DLD1 (cell line): ENCODE measurements around the gene DOCK8.

Experiments
- in situ Hi-C: cut with HindIII; loops from 2 replicates; pipeline ENCODE4 v1.10.0; 2017; ENCODE audit warnings: low sequenced_read_pairs

The DOCK8 gene

GRCh38 chr9:450561-450960, 235.9 kb downstream of the DOCK8 start:
- in situ Hi-C loops, result no loop called here

DNA sequence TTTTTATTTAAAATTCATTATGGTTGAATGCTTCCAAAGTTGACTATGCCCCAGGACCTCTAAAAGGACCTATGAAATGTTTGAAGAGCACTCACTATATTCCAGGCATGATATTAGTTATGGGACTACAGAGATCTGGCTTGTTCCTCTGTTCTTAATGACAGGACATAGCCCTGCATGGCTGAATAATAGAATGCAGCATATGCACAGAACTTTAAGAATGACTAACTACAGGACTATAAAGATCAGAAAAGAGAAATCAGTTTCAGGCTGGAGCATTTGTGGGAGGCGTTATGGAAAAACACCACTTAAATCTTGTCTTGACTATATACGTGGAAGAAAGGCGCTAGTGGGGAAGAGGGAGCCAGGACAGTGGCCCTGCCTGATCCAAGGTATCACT, 239.2 kb downstream of the DOCK8 start:
- in situ Hi-C loops, result no loop called here

- in situ Hi-C loops, result no loop called here
These were observed 241.7 kb downstream of the DOCK8 start for GRCh38 chr9:456365-456764.

- in situ Hi-C loops, result no loop called here
These were observed 243.9 kb downstream of the DOCK8 start for GRCh38 chr9:458590-458989.

GRCh38 chr9:459491-460444, 245.1 kb downstream of the DOCK8 start:
- in situ Hi-C loops, result no loop called here

DNA sequence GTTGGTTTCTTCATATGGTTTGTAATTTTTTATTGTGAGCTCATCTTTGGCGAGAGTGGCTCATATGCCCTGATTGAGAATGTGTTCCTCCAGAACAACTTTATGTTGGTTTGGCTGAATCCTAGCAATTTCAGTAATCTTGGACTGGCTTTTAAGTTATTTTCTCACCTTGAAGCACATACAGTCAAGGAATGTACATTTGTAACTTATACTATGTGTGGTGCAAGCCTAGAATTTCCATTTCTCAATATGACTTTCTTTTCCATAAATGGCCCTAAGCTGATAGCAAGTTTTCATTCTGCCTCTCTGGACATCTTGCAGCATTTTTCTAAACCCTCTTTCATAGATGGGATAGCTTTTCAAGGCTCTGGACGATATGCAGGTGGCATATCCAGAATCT, 247.5 kb downstream of the DOCK8 start:
- in situ Hi-C loops, result no loop called here

- in situ Hi-C loops, result no loop called here
These were observed 247.9 kb downstream of the DOCK8 start for GRCh38 chr9:462606-463005.

GRCh38 chr9:463455-464171, 248.9 kb downstream of the DOCK8 start:
- in situ Hi-C loops, result no loop called here

- in situ Hi-C loops, result no loop called here
These were observed 252.1 kb downstream of the DOCK8 start for GRCh38 chr9:466747-467146.

GRCh38 chr9:468766-469426, 254.2 kb downstream of the DOCK8 start:
- in situ Hi-C loops, result no loop called here

GRCh38 chr9:469672-470551, 255.2 kb downstream of the DOCK8 start:
- in situ Hi-C loops, result no loop called here

DNA sequence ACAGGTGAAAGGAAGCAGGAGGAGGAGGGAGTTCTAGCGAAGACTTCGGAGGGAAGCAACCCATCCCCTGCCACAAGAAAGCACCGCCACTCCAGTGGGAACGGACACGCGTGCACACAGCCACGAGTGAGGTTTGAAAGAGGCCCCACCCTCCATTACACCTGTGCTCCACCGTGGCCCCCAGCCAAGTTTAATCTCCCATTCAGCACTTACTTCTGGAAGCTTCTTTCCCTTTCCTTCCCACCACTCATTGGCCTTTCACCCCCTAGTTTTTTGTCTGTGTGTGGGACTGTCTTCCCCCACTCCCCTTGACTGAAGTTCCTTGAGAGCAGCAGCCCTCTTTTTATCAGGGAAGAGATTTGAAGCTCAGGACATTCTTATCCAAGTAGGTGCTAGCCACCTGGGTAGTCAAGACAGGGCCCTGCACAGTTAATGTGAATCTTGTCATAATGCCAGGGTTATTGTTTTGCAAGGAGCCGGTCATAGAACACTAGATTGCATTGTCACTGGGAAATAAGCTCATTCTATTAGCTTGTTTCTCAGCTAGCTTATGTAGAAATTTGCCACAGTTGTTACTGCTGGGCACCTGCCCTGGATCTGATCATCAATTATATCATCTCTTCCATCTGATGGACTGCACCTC, 256.0 kb downstream of the DOCK8 start:
- in situ Hi-C loops, result no loop called here

DNA sequence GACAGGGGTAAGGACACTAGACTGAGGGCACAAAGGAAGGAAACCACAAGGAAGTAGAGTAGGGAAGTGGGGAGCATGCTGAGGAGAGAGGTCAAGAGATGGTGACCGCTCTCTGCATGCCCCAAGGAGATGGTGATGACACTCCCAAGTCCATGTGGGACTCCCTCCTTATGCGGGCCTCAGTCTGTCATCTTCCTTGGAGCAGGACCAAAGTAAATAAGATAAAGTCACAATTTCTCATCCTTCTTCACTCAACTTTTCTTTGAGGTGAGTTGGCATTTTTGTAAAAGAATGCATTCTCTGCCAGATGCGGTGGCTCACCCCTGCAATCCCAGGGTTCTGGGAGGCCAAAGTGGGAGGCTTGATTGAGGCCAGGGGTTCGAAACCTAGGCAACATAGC, 256.7 kb downstream of the DOCK8 start:
- in situ Hi-C loops, result no loop called here

- in situ Hi-C loops, result no loop called here
These were observed 257.9 kb downstream of the DOCK8 start for GRCh38 chr9:472479-473075.

DNA sequence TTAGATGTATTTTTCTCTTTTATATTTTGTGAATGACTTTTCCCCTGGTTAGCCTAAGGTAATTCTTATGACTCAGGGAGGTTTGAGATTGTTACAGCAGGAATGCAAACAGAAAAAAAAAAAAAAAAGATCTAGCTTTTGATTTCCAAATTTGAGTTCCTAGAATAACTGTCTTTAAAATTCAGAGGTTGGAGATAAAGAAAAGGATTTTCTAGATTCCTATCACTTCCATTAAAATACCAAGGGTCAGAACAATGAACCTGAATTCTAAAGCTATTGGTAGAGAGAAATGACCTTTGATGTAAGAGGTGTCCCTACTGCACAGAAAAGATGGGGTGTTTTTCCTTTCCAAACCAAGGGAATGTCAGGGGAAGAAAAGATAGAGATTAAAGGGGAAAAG, 262.5 kb downstream of the DOCK8 start:
- in situ Hi-C loops, result no loop called here

- in situ Hi-C loops, result no loop called here
These were observed 264.8 kb downstream of the DOCK8 start for GRCh38 chr9:479304-479970.

DNA sequence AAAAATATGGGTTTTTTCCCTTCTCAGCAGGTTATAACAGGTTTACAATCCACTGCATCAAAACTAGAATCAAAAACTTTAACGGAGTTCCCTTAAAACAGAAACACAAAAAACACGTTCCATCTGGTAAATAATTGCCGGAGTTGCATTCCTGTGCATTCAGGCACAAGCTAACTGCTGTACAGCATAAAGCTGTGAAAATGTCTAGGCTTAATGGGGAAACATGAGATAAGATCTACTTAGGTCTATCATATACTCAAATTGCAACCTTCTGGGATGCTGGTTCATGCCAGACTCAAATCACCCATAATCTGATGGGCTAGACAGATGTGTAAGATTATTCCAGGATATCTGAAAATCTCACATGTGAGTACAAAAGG, 265.3 kb downstream of the DOCK8 start:
- in situ Hi-C loops, result no loop called here

- in situ Hi-C loops, result no loop called here
These were observed 268.1 kb downstream of the DOCK8 start for GRCh38 chr9:482739-483138.

- in situ Hi-C loops, result no loop called here
These were observed 271.5 kb downstream of the DOCK8 start for GRCh38 chr9:486156-486555.
